Temporal lobe (tissue), 2 donors: ENCODE data around the gene CLIC5. TPM values are rescaled to one million over a fixed set of nuclear protein-coding genes. Genes with fewer than 3 reads are reported as not detected.

Experiments used
- small RNA-seq: library from RNA; depleted of rRNA; stranded (forward); fragments of <200 nt; gene quantifications from one replicate; pipeline ENCODE3, GENCODE V24; 2014; ENCODE audit warnings: low replicate concordance
- total RNA-seq: library from RNA; depleted of rRNA; stranded (reverse); fragments of >200 nt; gene quantifications from one replicate; pipeline ENCODE4 v1.2.3, GENCODE V29; 2014

The CLIC5 gene
- total RNA-seq, 1 donor from 2014 or later = 2.5 TPM

Small RNA genes within 50 kb of the gene (small RNA-seq; reads per million reads assigned to genes)
- gene RNU6-754P = not detected

Other genes starting within 250 kb of the CLIC5 start
- 22.1 TPM for gene ENPP4, start 114.1 kb upstream of the CLIC5 start, total RNA-seq
- gene ENPP5, start 155.1 kb upstream of the CLIC5 start, total RNA-seq = 4.7 TPM